ENCODE data around the gene UBA6.

UBA6 gene

DNA sequence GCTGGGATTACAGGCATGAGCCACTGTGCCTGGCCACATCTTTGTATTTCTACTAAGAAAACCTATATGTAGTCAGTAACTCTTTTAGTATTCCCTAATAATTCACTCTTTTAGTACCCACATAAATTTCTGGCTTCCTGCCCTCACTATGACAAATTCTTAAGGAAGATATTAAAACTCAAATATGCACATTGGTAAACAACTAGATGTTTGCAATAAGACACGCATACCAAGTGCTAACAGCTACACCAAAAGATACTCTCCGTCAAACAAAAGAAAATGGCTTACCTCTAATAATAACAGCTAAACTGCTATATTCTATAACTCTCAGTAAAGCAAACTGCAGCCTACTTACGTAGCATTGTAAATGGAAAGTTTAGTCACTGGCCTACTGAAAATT lies 6.3 kb downstream of the UBA6 start:
- no peak overlapping the region for H3K4me3 ChIP-seq (ENCODE audit: low read depth, low read length)
- TF ChIP-seq, protein P1, sequence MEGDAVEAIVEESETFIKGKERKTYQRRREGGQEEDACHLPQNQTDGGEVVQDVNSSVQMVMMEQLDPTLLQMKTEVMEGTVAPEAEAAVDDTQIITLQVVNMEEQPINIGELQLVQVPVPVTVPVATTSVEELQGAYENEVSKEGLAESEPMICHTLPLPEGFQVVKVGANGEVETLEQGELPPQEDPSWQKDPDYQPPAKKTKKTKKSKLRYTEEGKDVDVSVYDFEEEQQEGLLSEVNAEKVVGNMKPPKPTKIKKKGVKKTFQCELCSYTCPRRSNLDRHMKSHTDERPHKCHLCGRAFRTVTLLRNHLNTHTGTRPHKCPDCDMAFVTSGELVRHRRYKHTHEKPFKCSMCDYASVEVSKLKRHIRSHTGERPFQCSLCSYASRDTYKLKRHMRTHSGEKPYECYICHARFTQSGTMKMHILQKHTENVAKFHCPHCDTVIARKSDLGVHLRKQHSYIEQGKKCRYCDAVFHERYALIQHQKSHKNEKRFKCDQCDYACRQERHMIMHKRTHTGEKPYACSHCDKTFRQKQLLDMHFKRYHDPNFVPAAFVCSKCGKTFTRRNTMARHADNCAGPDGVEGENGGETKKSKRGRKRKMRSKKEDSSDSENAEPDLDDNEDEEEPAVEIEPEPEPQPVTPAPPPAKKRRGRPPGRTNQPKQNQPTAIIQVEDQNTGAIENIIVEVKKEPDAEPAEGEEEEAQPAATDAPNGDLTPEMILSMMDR (IDR thresholded peaks at IDR 0.05; ENCODE audit: low read depth, low read length, missing control alignments), result no peak
- DNase-seq (ENCODE audit: low read depth), result no peak

DNA sequence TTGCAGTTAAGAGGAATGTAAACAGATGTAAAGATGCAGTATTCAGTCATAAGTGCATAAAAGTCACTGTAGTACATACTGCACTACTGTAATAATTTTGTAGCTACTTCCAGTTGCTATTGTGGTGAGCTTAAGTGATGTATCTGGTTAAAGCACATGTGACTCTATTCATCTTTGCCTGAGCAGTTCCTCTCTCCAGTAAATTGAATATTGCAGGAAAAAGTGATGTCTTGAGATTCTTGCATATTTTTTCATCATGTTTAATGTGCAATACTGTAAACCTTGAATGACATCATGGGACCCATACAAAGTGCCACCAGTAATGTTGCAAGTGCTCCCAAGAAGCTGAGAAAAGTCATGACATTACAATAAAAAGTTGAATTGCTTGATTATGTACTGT lies 9.6 kb downstream of the UBA6 start:
- TF ChIP-seq, protein P1 (IDR thresholded peaks at IDR 0.05; ENCODE audit: low read depth, low read length, missing control alignments), result no peak
- no peak overlapping the region for H3K4me3 ChIP-seq (ENCODE audit: low read depth, low read length)

DNA sequence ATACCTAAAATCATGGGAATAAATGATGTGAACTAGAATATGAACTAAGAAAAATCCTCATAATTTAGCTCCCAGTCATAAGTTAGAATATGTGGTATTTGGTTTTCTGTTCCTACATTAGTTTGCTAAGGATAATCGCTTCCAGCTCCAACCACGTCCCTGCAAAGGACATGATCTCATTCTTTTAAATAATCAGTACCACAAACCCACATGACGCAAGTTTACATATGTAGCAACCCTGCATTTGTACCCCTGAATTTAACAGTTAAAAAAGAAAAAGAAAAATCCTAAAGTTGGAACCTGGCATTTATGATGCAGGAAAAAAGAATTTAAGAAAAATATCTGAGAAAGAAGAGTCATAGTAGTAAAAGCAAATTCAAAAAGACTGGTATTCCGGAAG lies 13.3 kb downstream of the UBA6 start:
- H3K4me3 ChIP-seq (ENCODE audit: low read depth, low read length), result no peak overlapping the region
- TF ChIP-seq, protein P1 (IDR thresholded peaks at IDR 0.05; ENCODE audit: low read depth, low read length, missing control alignments), result no peak
- DNase-seq (ENCODE audit: low read depth), result no peak

More for the DNA sequence above, 9.6 kb downstream of the UBA6 start:
- no peak for DNase-seq (ENCODE audit: low read depth)

GRCh38 chr4:67685532-67685859 lies 15.5 kb downstream of the UBA6 start:
- no peak for DNase-seq (ENCODE audit: low read depth)
- TF ChIP-seq, protein P1 (IDR thresholded peaks at IDR 0.05; ENCODE audit: low read depth, low read length, missing control alignments), result no peak
- no peak overlapping the region for H3K4me3 ChIP-seq (ENCODE audit: low read depth, low read length)

- no peak for DNase-seq (ENCODE audit: low read depth)
- TF ChIP-seq, protein P1 (IDR thresholded peaks at IDR 0.05; ENCODE audit: low read depth, low read length, missing control alignments), result no peak
- no peak overlapping the region for H3K4me3 ChIP-seq (ENCODE audit: low read depth, low read length)
Measured at GRCh38 chr4:67684839-67685531, 16.0 kb downstream of the UBA6 start.

DNA sequence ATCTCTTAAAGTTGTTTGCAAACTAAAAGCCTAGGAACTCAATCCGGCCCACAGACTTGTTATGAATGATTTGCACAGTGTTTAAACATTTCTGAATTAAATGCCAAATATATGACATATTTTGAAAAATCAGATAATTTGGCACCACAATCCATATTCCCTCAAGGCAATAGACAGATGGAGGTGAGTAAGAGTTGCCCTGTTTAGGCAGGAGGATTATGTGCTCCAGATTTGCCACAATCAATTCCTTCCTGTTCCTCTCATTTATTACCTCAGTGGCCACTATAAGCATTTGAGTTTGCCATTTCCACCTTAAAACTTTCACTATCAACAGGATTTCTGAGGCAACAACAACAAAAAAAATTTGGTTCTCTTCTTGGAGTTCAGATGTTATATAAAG lies 18.7 kb downstream of the UBA6 start:
- H3K4me3 ChIP-seq (ENCODE audit: low read depth, low read length), result no peak overlapping the region
- TF ChIP-seq, protein P1 (IDR thresholded peaks at IDR 0.05; ENCODE audit: low read depth, low read length, missing control alignments), result no peak
- DNase-seq (ENCODE audit: low read depth), result no peak

DNA sequence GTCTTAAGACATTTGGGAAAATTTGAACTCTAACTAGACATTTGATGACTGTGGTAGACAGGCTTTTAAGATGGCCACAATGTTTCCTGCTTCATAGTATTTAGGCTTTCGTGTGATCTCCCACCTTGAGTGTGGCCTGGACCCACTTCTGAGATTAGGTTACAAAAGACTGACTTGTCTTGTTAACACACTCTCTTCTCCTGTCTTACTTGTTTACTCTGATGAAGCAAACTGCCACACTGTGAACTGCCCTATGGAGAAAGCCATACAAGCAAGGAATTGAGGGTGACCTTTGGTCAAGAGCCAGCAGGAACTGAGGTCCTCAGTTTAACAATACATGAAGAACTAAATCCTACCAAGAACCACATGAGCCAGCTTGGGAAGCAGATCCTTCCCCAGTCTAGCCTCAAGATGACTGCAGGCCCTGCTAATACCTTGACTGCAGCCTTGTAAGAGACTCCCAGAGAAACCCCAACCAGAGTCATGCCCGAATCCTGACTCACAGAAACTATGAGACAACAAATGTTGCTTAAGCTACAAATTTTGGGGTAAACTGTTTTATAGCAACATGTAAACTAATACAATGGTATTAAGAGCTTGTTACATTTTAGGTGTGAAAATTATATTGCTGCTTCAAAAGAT lies 20.3 kb downstream of the UBA6 start:
- DNase-seq (ENCODE audit: low read depth), result no peak
- TF ChIP-seq, protein P1 (IDR thresholded peaks at IDR 0.05; ENCODE audit: low read depth, low read length, missing control alignments), result no peak

More for the DNA sequence above, 20.3 kb downstream of the UBA6 start:
- H3K4me3 ChIP-seq (ENCODE audit: low read depth, low read length), result no peak overlapping the region

Measured in GM12864 (cell line).